Measurements from ENCODE around the gene PSME2. TPM values are rescaled to one million over a fixed set of nuclear protein-coding genes. Genes with fewer than 3 reads are reported as not detected.

The PSME2 gene
- total and polyA plus RNA-seq, 2 of the 13 experiments (the other 11 are each of a cell fraction or from before 2014, with no cell fraction given): 332 to 716 TPM

DNA sequence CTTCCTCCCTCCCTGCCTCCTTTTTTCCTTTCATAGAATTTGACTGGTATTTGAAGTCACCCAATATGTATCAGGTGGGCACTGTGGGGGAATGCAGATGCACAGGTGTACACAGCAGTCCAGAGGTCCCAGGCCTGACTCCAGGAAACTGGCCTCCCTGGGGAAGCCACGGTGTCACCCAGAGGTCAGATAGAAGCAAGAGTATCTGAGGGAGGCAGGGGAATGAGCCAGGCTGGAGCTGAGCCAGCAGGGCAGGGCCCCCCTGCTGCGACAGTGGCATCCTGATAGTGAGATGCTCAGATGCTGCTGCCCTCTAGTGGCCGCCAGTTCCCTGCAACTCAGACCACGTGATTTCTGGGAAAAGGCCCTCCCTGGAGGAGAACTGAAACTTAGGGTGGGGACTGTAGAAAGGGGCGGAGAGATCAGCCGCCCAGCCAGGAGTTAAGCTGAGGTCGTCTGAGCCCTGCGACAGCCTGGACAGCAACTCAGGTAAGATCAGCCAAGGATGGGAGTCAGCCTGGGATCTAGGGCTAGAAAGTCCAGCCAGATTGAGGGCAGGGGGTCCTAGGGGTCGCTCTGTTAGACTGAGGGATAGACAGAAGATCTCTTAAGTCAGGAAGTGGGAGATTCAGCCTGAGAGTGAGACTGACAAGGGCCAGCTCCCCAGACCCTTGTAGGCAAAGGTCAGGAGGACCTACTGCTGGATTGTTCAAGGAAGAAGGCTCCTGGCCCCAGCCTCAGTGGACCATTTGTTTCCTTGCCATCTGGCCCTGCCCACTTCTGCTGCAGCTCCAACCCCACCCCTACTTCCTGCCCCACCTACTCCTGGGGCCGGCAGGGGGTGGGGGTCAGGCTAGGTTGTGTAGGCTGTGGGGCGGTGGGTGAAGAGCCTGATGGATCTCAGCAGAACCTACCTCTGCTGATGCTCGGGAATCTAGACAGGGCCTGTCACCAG, 14.7 kb upstream of the PSME2 start, which contains the start of gene IRF9 (continued):
- TF ChIP-seq, protein P1, sequence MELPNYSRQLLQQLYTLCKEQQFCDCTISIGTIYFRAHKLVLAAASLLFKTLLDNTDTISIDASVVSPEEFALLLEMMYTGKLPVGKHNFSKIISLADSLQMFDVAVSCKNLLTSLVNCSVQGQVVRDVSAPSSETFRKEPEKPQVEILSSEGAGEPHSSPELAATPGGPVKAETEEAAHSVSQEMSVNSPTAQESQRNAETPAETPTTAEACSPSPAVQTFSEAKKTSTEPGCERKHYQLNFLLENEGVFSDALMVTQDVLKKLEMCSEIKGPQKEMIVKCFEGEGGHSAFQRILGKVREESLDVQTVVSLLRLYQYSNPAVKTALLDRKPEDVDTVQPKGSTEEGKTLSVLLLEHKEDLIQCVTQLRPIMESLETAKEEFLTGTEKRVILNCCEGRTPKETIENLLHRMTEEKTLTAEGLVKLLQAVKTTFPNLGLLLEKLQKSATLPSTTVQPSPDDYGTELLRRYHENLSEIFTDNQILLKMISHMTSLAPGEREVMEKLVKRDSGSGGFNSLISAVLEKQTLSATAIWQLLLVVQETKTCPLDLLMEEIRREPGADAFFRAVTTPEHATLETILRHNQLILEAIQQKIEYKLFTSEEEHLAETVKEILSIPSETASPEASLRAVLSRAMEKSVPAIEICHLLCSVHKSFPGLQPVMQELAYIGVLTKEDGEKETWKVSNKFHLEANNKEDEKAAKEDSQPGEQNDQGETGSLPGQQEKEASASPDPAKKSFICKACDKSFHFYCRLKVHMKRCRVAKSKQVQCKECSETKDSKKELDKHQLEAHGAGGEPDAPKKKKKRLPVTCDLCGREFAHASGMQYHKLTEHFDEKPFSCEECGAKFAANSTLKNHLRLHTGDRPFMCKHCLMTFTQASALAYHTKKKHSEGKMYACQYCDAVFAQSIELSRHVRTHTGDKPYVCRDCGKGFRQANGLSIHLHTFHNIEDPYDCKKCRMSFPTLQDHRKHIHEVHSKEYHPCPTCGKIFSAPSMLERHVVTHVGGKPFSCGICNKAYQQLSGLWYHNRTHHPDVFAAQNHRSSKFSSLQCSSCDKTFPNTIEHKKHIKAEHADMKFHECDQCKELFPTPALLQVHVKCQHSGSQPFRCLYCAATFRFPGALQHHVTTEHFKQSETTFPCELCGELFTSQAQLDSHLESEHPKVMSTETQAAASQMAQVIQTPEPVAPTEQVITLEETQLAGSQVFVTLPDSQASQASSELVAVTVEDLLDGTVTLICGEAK (IDR thresholded peaks at IDR 0.05): no peak
- TF ChIP-seq, protein P1 (CRISPR knock-in tag; IDR thresholded peaks at IDR 0.05): peak; percentile 53; the same call in 1 of the 2 replicates
- no peak for TF ChIP-seq ZNF562 (CRISPR knock-in tag; IDR thresholded peaks at IDR 0.05; ENCODE audit: borderline replicate concordance)
- no peak for TF ChIP-seq RARG (CRISPR knock-in tag; IDR thresholded peaks at IDR 0.05; ENCODE audit: low read depth)
- TF ChIP-seq TOPORS (CRISPR knock-in tag; IDR thresholded peaks at IDR 0.05): peak; percentile 28; the same call in 1 of the 2 replicates
- TF ChIP-seq, protein P2, sequence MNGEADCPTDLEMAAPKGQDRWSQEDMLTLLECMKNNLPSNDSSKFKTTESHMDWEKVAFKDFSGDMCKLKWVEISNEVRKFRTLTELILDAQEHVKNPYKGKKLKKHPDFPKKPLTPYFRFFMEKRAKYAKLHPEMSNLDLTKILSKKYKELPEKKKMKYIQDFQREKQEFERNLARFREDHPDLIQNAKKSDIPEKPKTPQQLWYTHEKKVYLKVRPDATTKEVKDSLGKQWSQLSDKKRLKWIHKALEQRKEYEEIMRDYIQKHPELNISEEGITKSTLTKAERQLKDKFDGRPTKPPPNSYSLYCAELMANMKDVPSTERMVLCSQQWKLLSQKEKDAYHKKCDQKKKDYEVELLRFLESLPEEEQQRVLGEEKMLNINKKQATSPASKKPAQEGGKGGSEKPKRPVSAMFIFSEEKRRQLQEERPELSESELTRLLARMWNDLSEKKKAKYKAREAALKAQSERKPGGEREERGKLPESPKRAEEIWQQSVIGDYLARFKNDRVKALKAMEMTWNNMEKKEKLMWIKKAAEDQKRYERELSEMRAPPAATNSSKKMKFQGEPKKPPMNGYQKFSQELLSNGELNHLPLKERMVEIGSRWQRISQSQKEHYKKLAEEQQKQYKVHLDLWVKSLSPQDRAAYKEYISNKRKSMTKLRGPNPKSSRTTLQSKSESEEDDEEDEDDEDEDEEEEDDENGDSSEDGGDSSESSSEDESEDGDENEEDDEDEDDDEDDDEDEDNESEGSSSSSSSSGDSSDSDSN (CRISPR knock-in tag; IDR thresholded peaks at IDR 0.05): peak; percentile 96
- no peak for TF ChIP-seq ZNF570 (CRISPR knock-in tag; IDR thresholded peaks at IDR 0.05; ENCODE audit: borderline replicate concordance)
- TF ChIP-seq KMT2A (CRISPR knock-in tag; IDR thresholded peaks at IDR 0.05): peak; percentile 90
- TF ChIP-seq FOXK1 (CRISPR knock-in tag; IDR thresholded peaks at IDR 0.05; ENCODE audit: borderline replicate concordance, low read depth): peak; percentile 96
- TF ChIP-seq, protein P3, sequence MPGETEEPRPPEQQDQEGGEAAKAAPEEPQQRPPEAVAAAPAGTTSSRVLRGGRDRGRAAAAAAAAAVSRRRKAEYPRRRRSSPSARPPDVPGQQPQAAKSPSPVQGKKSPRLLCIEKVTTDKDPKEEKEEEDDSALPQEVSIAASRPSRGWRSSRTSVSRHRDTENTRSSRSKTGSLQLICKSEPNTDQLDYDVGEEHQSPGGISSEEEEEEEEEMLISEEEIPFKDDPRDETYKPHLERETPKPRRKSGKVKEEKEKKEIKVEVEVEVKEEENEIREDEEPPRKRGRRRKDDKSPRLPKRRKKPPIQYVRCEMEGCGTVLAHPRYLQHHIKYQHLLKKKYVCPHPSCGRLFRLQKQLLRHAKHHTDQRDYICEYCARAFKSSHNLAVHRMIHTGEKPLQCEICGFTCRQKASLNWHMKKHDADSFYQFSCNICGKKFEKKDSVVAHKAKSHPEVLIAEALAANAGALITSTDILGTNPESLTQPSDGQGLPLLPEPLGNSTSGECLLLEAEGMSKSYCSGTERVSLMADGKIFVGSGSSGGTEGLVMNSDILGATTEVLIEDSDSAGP (CRISPR knock-in tag; IDR thresholded peaks at IDR 0.05; ENCODE audit: borderline replicate concordance): peak; percentile 99
- peak; percentile 99 for TF ChIP-seq ZNF331 (CRISPR knock-in tag; IDR thresholded peaks at IDR 0.05)
- TF ChIP-seq HES4 (CRISPR knock-in tag; IDR thresholded peaks at IDR 0.05; ENCODE audit: borderline replicate concordance): peak; percentile 79; the same call in 1 of the 2 replicates
- TF ChIP-seq NFKBIZ (CRISPR knock-in tag; IDR thresholded peaks at IDR 0.05): peak; percentile 98
- TF ChIP-seq ZFP41 (CRISPR knock-in tag; IDR thresholded peaks at IDR 0.05; ENCODE audit: borderline replicate concordance): peak; percentile 80; the same call in 1 of the 2 replicates
- peak; percentile 97 for TF ChIP-seq RFXANK (CRISPR knock-in tag; IDR thresholded peaks at IDR 0.05)
